ENCODE results near the gene CACHD1.

- TF ChIP-seq POLR2AphosphoS5 (IDR thresholded peaks at IDR 0.05) (no peak), CTCF (IDR thresholded peaks at IDR 0.05) (no peak), POLR2A (IDR thresholded peaks at IDR 0.05) (no peak), EP300 (IDR thresholded peaks at IDR 0.05) (no peak)
Observed at GRCh38 chr1:64630611-64631010, 160.7 kb downstream of the CACHD1 start.

Data from gastroesophageal sphincter (tissue), 3 donors.